ENCODE measurements around the gene HOXC11. TPM values are rescaled to one million over a fixed set of nuclear protein-coding genes. Genes with fewer than 3 reads are reported as not detected.
A peak's percentile ranks its signal among the peaks of the same experiment; 100 is the strongest.

HOXC11 gene
- polyA plus RNA-seq, 1 donor = 2.1 TPM

- DNase-seq = peak; percentile 99
Observed at GRCh38 chr12:53984901-53985691, 12.2 kb downstream of the HOXC11 start, which contains the start of gene HOXC10. Gene HOXC10 (plus strand): TSS chr12:53985146. CDS start chr12:53985260, 114 bp downstream.

GRCh38 chr12:53985692-53985993 lies 12.7 kb downstream of the HOXC11 start:
- DNase-seq = no peak

GRCh38 chr12:53985994-53986685 lies 13.2 kb downstream of the HOXC11 start:
- DNase-seq = no peak

GRCh38 chr12:53986686-53987483 lies 14.0 kb downstream of the HOXC11 start:
- DNase-seq = no peak

GRCh38 chr12:53987787-53988230 lies 14.9 kb downstream of the HOXC11 start:
- no peak for DNase-seq

- DNase-seq = no peak
Observed at GRCh38 chr12:53988541-53989226, 15.8 kb downstream of the HOXC11 start.

GRCh38 chr12:53989227-53990113 lies 16.5 kb downstream of the HOXC11 start:
- no peak for DNase-seq

GRCh38 chr12:53990311-53991076 lies 17.6 kb downstream of the HOXC11 start:
- no peak for DNase-seq

GRCh38 chr12:53991077-53991460 lies 18.1 kb downstream of the HOXC11 start:
- no peak for DNase-seq

GRCh38 chr12:53992377-53992889 lies 19.5 kb downstream of the HOXC11 start:
- no peak for DNase-seq

GRCh38 chr12:53993162-53994008 lies 20.5 kb downstream of the HOXC11 start:
- no peak for DNase-seq

- no peak for DNase-seq
Observed at GRCh38 chr12:53994009-53994263, 21.0 kb downstream of the HOXC11 start.

- DNase-seq = no peak
Observed at GRCh38 chr12:53994264-53995001, 21.5 kb downstream of the HOXC11 start.

GRCh38 chr12:53995002-53995377 lies 22.1 kb downstream of the HOXC11 start:
- no peak for DNase-seq

GRCh38 chr12:53995378-53996239 lies 22.7 kb downstream of the HOXC11 start:
- DNase-seq = no peak

- no peak for DNase-seq
Observed at GRCh38 chr12:53996240-53997203, 23.6 kb downstream of the HOXC11 start.

All from left kidney (tissue), 2 donors.